Islet precursor cell (in vitro differentiated cells): ENCODE measurements around the gene PDGFB.

Experiments used
- DNase-seq: peaks from one replicate; pipeline ENCODE4 v3.0.0-alpha.2; 2018

The PDGFB gene

GRCh38 chr22:39253435-39254070, 8.8 kb upstream of the PDGFB start:
- DNase-seq = peak; percentile 90

GRCh38 chr22:39252461-39253434, 8.0 kb upstream of the PDGFB start:
- no peak for DNase-seq

- no peak for DNase-seq
Observed at GRCh38 chr22:39251762-39252460, 7.1 kb upstream of the PDGFB start.

GRCh38 chr22:39250838-39251237, 6.1 kb upstream of the PDGFB start:
- no peak for DNase-seq

GRCh38 chr22:39250131-39250530, 5.3 kb upstream of the PDGFB start:
- DNase-seq = peak; percentile 76

GRCh38 chr22:39249086-39249704, 4.4 kb upstream of the PDGFB start:
- DNase-seq = no peak

GRCh38 chr22:39248254-39248653, 3.5 kb upstream of the PDGFB start:
- no peak for DNase-seq

GRCh38 chr22:39247361-39247760, 2.6 kb upstream of the PDGFB start:
- DNase-seq = no peak

GRCh38 chr22:39246690-39247332, 2.0 kb upstream of the PDGFB start:
- no peak for DNase-seq

- no peak for DNase-seq
Observed at GRCh38 chr22:39246217-39246616, 1.4 kb upstream of the PDGFB start.

GRCh38 chr22:39245130-39246039, 603 bp upstream of the PDGFB start:
- no peak for DNase-seq

GRCh38 chr22:39244136-39244495, 666 bp downstream of the PDGFB start:
- no peak for DNase-seq

- no peak for DNase-seq
Observed at GRCh38 chr22:39243439-39244135, 1.2 kb downstream of the PDGFB start.

- DNase-seq = peak; percentile 76
Observed at GRCh38 chr22:39242595-39243438, 2.0 kb downstream of the PDGFB start.

GRCh38 chr22:39241794-39242594, 2.8 kb downstream of the PDGFB start:
- DNase-seq = no peak

GRCh38 chr22:39240831-39241793, 3.7 kb downstream of the PDGFB start:
- peak; percentile 93 for DNase-seq

GRCh38 chr22:39239561-39240423, 5.0 kb downstream of the PDGFB start:
- DNase-seq = no peak
